GM21529 (cell line): Measurements from ENCODE around the gene PRKD3.

ENCODE experiments used
- ATAC-seq: cut with Tn5 transposase; IDR thresholded peaks from one replicate; pipeline ENCODE4 v1.9.1; 2021; ENCODE audit not compliant: unreplicated experiment

PRKD3 gene

GRCh38 chr2:37324786-37325624, at the start of gene PRKD3:
Gene PRKD3, minus strand, starts transcription at chr2:37324833. Its CDS starts 8,309 bp downstream, at chr2:37316524.
- ATAC-seq = peak; percentile 68

GRCh38 chr2:37372000-37372399, 47.4 kb upstream of the PRKD3 start:
- no peak for ATAC-seq

GRCh38 chr2:37370666-37371065, 46.0 kb upstream of the PRKD3 start:
- ATAC-seq = no peak

- no peak for ATAC-seq
Observed at GRCh38 chr2:37367984-37368383, 43.4 kb upstream of the PRKD3 start.

GRCh38 chr2:37367310-37367709, 42.7 kb upstream of the PRKD3 start:
- ATAC-seq = no peak

GRCh38 chr2:37366773-37367172, 42.1 kb upstream of the PRKD3 start:
- ATAC-seq = no peak

GRCh38 chr2:37365669-37366068, 41.0 kb upstream of the PRKD3 start:
- peak; percentile 77 for ATAC-seq

GRCh38 chr2:37364351-37364750, 39.7 kb upstream of the PRKD3 start:
- ATAC-seq = no peak

GRCh38 chr2:37361994-37362698, 37.5 kb upstream of the PRKD3 start:
- no peak for ATAC-seq

- no peak for ATAC-seq
Observed at GRCh38 chr2:37361216-37361815, 36.7 kb upstream of the PRKD3 start.

- ATAC-seq = no peak
Observed at GRCh38 chr2:37358466-37358865, 33.8 kb upstream of the PRKD3 start.

- ATAC-seq = no peak
Observed at GRCh38 chr2:37357530-37357929, 32.9 kb upstream of the PRKD3 start.

- ATAC-seq = no peak
Observed at GRCh38 chr2:37357069-37357468, 32.4 kb upstream of the PRKD3 start.

- ATAC-seq = no peak
Observed at GRCh38 chr2:37356299-37356698, 31.7 kb upstream of the PRKD3 start.

- no peak for ATAC-seq
Observed at GRCh38 chr2:37355735-37356134, 31.1 kb upstream of the PRKD3 start.

- no peak for ATAC-seq
Observed at GRCh38 chr2:37354531-37354930, 29.9 kb upstream of the PRKD3 start.

- ATAC-seq = peak; percentile 63
Observed at GRCh38 chr2:37350034-37350433, 25.4 kb upstream of the PRKD3 start.

- ATAC-seq = no peak
Observed at GRCh38 chr2:37349231-37349860, 24.7 kb upstream of the PRKD3 start.

- ATAC-seq = no peak
Observed at GRCh38 chr2:37348155-37348554, 23.5 kb upstream of the PRKD3 start.

- peak; percentile 57 for ATAC-seq
Observed at GRCh38 chr2:37344453-37345361, 20.1 kb upstream of the PRKD3 start, which contains the start of gene QPCT. Gene QPCT, plus strand, starts transcription at chr2:37344630. Its CDS starts 102 bp downstream, at chr2:37344732.
